Ishikawa (cell line): ENCODE results near the gene IGF2BP1.

ENCODE experiments used
- CEBPB ChIP-seq: IDR thresholded peaks from 2 replicates; pipeline ENCODE4 v1.6.1; 2012
- CREB1 ChIP-seq: IDR thresholded peaks from 2 replicates; pipeline ENCODE4 v1.6.1; 2012; ENCODE audit warnings: low read depth
- EGR1 ChIP-seq: IDR thresholded peaks from 2 replicates; pipeline ENCODE4 v1.6.1; 2012
- EP300 ChIP-seq: IDR thresholded peaks from 2 replicates; pipeline ENCODE4 v1.6.1; 2012; ENCODE audit warnings: borderline replicate concordance
- FOXM1 ChIP-seq: IDR thresholded peaks from 2 replicates; pipeline ENCODE4 v1.6.1; 2012; ENCODE audit warnings: low read depth, borderline replicate concordance
- MAX ChIP-seq: IDR thresholded peaks from 2 replicates; pipeline ENCODE4 v1.6.1; 2012
- NFIC ChIP-seq: IDR thresholded peaks from 2 replicates; pipeline ENCODE4 v1.6.1; 2012
- RAD21 ChIP-seq: IDR thresholded peaks from 2 replicates; pipeline ENCODE4 v1.6.1; 2012; ENCODE audit warnings: low read depth
- REST ChIP-seq: IDR thresholded peaks from 2 replicates; pipeline ENCODE4 v1.6.1; 2012; ENCODE audit warnings: low read depth, mild to moderate bottlenecking
- TAF1 ChIP-seq: IDR thresholded peaks from 2 replicates; pipeline ENCODE4 v1.6.1; 2012; ENCODE audit warnings: low read depth, mild to moderate bottlenecking
- TCF12 ChIP-seq: IDR thresholded peaks from 2 replicates; pipeline ENCODE4 v1.6.1; 2012; ENCODE audit warnings: low read depth
- TEAD4 ChIP-seq: IDR thresholded peaks from 2 replicates; pipeline ENCODE4 v1.6.1; 2012
- USF1 ChIP-seq: IDR thresholded peaks from 2 replicates; pipeline ENCODE4 v1.6.1; 2012
- YY1 ChIP-seq: IDR thresholded peaks from 2 replicates; pipeline ENCODE4 v1.6.1; 2012; ENCODE audit warnings: low read depth
- ZBTB7A ChIP-seq: IDR thresholded peaks from 2 replicates; pipeline ENCODE4 v1.6.1; 2012; ENCODE audit warnings: low read depth

The IGF2BP1 gene

GRCh38 chr17:49018748-49019147 is 21.6 kb downstream of the IGF2BP1 start:
- TF ChIP-seq CREB1 (no peak), USF1 (no peak), TAF1 (no peak), MAX (no peak), NFIC (no peak), ZBTB7A (no peak)

GRCh38 chr17:49020609-49021008 is 23.4 kb downstream of the IGF2BP1 start:
- TF ChIP-seq EGR1 (no peak), EP300 (no peak), TEAD4 (no peak), MAX (no peak), NFIC (no peak), TAF1 (no peak)

- TF ChIP-seq TEAD4: no peak
- no peak for TF ChIP-seq NFIC
- TF ChIP-seq EP300: no peak
- no peak for TF ChIP-seq RAD21
- no peak for TF ChIP-seq CEBPB
- no peak for TF ChIP-seq TAF1
- no peak for TF ChIP-seq ZBTB7A
- no peak for TF ChIP-seq FOXM1
- no peak for TF ChIP-seq REST
- TF ChIP-seq CREB1: no peak
- no peak for TF ChIP-seq TCF12
- no peak for TF ChIP-seq USF1
- no peak for TF ChIP-seq EGR1
- no peak for TF ChIP-seq YY1
- no peak for TF ChIP-seq MAX
Measured at GRCh38 chr17:49021095-49021767, 24.0 kb downstream of the IGF2BP1 start.

- TF ChIP-seq USF1 (no peak), TEAD4 (no peak), RAD21 (no peak), CEBPB (no peak), YY1 (no peak), REST (no peak), TAF1 (no peak), NFIC (no peak), EP300 (no peak), EGR1 (no peak), TCF12 (no peak), FOXM1 (no peak), ZBTB7A (no peak), CREB1 (no peak), MAX (no peak)
Measured at GRCh38 chr17:49021768-49022103, 24.6 kb downstream of the IGF2BP1 start.

- TF ChIP-seq TCF12 (no peak), ZBTB7A (no peak), RAD21 (no peak), FOXM1 (no peak), TEAD4 (peak; percentile 98), MAX (peak; percentile 40; the same call in 1 of the 2 replicates), TAF1 (no peak), EGR1 (no peak)
Measured at GRCh38 chr17:49022391-49022941, 25.3 kb downstream of the IGF2BP1 start.
